ENCODE data around the gene HEXD.

GRCh38 chr17:82457929-82458178 is 39.7 kb downstream of the HEXD start:
- TF ChIP-seq CTCF (IDR thresholded peaks at IDR 0.05; ENCODE audit: low read depth, low read length, poor library complexity, severe bottlenecking) (no peak), EZH2phosphoT487 (IDR thresholded peaks at IDR 0.05; ENCODE audit: borderline replicate concordance, low read length) (no peak)
